HT1080 (cell line): ENCODE measurements around the gene PDE10A. TPM values are rescaled to one million over a fixed set of nuclear protein-coding genes. Genes with fewer than 3 reads are reported as not detected.
"Not testable (repeated sequence)": the region's sequence is repeated elsewhere in the genome, so short reads cannot be mapped to it uniquely, and the experiment has no call there.

Experiments used
- DNase-seq: peaks from one replicate; pipeline ENCODE4 v3.0.0-alpha.2; 2015; ENCODE audit warnings: low read depth
- total RNA-seq: library from RNA; depleted of rRNA; stranded (reverse); fragments of >200 nt; shearing (Covaris generic); gene quantifications from 2 replicates; pipeline ENCODE4 v1.2.3, GENCODE V29; 2014

Gene PDE10A
- total RNA-seq, 1 experiment from 2014 or later = 4.4 TPM

- DNase-seq = peak; percentile 34
These were observed 106.8 kb downstream of the PDE10A start for GRCh38 chr6:165556116-165556843.

GRCh38 chr6:165554644-165555043 is 108.4 kb downstream of the PDE10A start:
- DNase-seq = not testable (repeated sequence)

GRCh38 chr6:165552248-165552736 is 110.7 kb downstream of the PDE10A start:
- no peak for DNase-seq

GRCh38 chr6:165551828-165552227 is 111.2 kb downstream of the PDE10A start:
- DNase-seq = no peak

GRCh38 chr6:165548450-165548849 is 114.6 kb downstream of the PDE10A start:
- no peak for DNase-seq

GRCh38 chr6:165545806-165546205 is 117.2 kb downstream of the PDE10A start:
- DNase-seq = no peak

GRCh38 chr6:165543781-165544180 is 119.3 kb downstream of the PDE10A start:
- no peak for DNase-seq

- no peak for DNase-seq
These were observed 126.1 kb downstream of the PDE10A start for GRCh38 chr6:165536911-165537310.

GRCh38 chr6:165519316-165519715 is 143.7 kb downstream of the PDE10A start:
- DNase-seq = no peak

- peak; percentile 70 for DNase-seq
These were observed 146.9 kb downstream of the PDE10A start for GRCh38 chr6:165515963-165516624.

- DNase-seq = no peak
These were observed 148.4 kb downstream of the PDE10A start for GRCh38 chr6:165514621-165515020.

- no peak for DNase-seq
These were observed 151.2 kb downstream of the PDE10A start for GRCh38 chr6:165511807-165512206.

GRCh38 chr6:165508321-165508869 is 154.6 kb downstream of the PDE10A start:
- no peak for DNase-seq

- DNase-seq = no peak
These were observed 156.4 kb downstream of the PDE10A start for GRCh38 chr6:165506657-165507056.

- DNase-seq = not testable (repeated sequence)
These were observed 162.7 kb downstream of the PDE10A start for GRCh38 chr6:165500214-165500907.

GRCh38 chr6:165497472-165497871 is 165.6 kb downstream of the PDE10A start:
- peak; percentile 4 for DNase-seq

GRCh38 chr6:165488624-165489295 is 174.3 kb downstream of the PDE10A start:
- no peak for DNase-seq

- no peak for DNase-seq
These were observed 175.1 kb downstream of the PDE10A start for GRCh38 chr6:165487950-165488349.

GRCh38 chr6:165487347-165487746 is 175.7 kb downstream of the PDE10A start:
- DNase-seq = no peak

GRCh38 chr6:165486183-165487137 is 176.6 kb downstream of the PDE10A start:
- no peak for DNase-seq
